Thymus (tissue), 11 donors: Measurements from ENCODE around the gene KIRREL3. TPM values are rescaled to one million over a fixed set of nuclear protein-coding genes. Genes with fewer than 3 reads are reported as not detected.

ENCODE experiments used
- DNase-seq, 9 donors: peaks; one replicate each; pipeline ENCODE4 v3.0.0-alpha.2; 2013; ENCODE audit warnings: low spot score in 9 of 9, low read depth in 6 of 9, missing footprints in 1 of 9
- H3K27ac ChIP-seq, 2 donors: one replicate each; pipeline ENCODE4 v1.5.1; 2013; ENCODE audit warnings: control low read depth in 1 of 2, low read depth in 1 of 2, low read length in 1 of 2, mild to moderate bottlenecking in 1 of 2, moderate library complexity in 1 of 2
- H3K27me3 ChIP-seq, 2 donors: one replicate each; pipeline ENCODE4 v1.5.1; 2013; ENCODE audit warnings: low read length in 1 of 2; ENCODE audit not compliant: control insufficient read depth in 2 of 2, insufficient read depth in 1 of 2
- H3K36me3 ChIP-seq, 2 donors: one replicate each; pipeline ENCODE4 v1.5.1; 2013; ENCODE audit warnings: low read length in 1 of 2, mild to moderate bottlenecking in 1 of 2, moderate library complexity in 1 of 2; ENCODE audit not compliant: control insufficient read depth in 2 of 2, insufficient read depth in 2 of 2
- H3K4me1 ChIP-seq, 2 donors: one replicate each; pipeline ENCODE4 v1.5.1; 2013; ENCODE audit warnings: low read length in 2 of 2; ENCODE audit not compliant: control insufficient read depth in 2 of 2, insufficient read depth in 2 of 2
- H3K4me3 ChIP-seq, 2 donors: one replicate each; pipeline ENCODE4 v1.5.1; 2013; ENCODE audit warnings: low read length in 2 of 2, control low read depth in 1 of 2, mild to moderate bottlenecking in 1 of 2
- H3K9me3 ChIP-seq, 2 donors: one replicate each; pipeline ENCODE4 v1.5.1; 2013; ENCODE audit warnings: low read length in 1 of 2, mild to moderate bottlenecking in 1 of 2; ENCODE audit not compliant: control insufficient read depth in 2 of 2, insufficient read depth in 1 of 2
- WGBS: extraction: QIAGEN DNeasy Blood & Tissue Kit; methylation state at CpG from one replicate; pipeline ENCODE4 v1.1.7; 2013; 5-methylcytosine and 5-hydroxymethylcytosine counted together
- polyA plus RNA-seq: library from polyadenylated mRNA; stranded (reverse); fragments of 200-250 nt; gene quantifications from one replicate; pipeline ENCODE4 v1.2.3, GENCODE V29; 2013
- total RNA-seq: library from RNA; stranded (reverse); fragments of 120-200 nt; gene quantifications from one replicate; pipeline ENCODE4 v1.2.4, GENCODE V29; 2013
- donor health status: healthy.

Gene KIRREL3
- total and polyA plus RNA-seq, 2 donors = 0.09 to 0.14 TPM

DNA sequence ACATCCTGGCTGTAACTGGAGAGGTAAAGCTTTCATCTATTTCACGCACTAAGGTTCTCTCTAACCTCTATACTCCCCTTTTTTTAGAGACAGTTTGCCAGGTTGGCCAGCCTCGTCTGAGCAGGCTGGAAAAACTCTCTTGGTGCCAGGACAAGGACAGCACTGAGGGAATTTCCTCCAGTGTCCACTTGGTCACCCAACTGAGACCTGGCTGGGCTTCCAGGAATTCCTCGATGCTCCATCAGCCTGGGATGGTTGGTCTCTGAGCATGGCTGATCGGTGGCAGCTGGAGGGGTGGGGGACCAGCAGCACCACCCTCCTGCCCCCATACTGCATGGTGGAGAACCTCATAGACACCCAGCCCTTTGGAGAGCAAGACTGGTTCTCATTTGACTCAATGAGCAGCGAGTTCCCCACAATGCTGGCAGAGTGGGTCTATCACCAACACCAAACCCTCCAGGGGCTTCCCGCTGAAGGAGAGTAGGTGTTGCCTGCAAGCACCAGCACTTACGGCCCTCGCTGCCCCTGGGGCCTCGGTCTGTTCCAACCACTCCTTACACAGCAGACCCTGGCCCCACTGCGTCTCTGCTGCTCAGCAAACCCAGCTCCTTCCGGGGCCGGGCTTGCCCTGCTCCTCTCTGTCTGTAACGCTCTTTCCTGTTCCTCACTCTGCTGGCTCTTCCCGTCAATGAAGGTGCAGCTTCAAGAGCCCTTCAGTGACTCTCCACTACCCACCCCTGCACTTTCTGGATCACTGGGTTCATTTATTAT lies 522.9 kb downstream of the KIRREL3 start:
- WGBS = 48% methylated on average over 14 of the region's 14 CpGs
- Histone ChIP-seq H3K27ac (peak overlapping the region in 1 of 2 donors; percentile 75), H3K4me1 (peaks cover 4 to 34% of the 10 kb centered on the region in 2 donors), H3K9me3 (no peaks in the 10 kb centered on the region), H3K4me3 (no peak overlapping the region), H3K36me3 (no peaks in the 10 kb centered on the region), H3K27me3 (no peaks in the 10 kb centered on the region)
- DNase-seq = peak in 8 of 9 donors; percentile 36 to 81 (median 48)

DNA sequence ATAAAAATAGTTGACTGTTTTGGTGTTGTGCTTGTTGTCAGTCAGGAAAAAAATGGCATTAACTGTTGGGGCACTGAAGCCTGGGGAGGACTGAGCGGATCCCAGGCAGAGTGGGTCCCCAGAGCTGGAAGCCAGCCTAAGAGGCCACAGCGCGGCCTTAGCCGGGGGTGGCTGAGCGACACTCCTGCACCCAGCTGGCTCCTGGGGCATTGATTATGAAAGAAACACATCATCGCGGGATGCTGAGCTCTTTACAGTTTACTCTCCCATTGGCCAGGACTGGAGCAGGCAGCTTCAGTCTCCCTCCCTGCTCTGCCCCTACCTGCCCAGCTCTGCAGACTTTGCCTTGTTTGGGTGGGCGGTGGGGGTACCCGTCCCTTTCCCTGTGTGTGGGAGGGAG lies 523.6 kb downstream of the KIRREL3 start:
- no peak for DNase-seq
- WGBS = 96% methylated on average over 9 of the region's 9 CpGs
- Histone ChIP-seq H3K9me3 (no peaks in the 10 kb centered on the region), H3K4me3 (no peak overlapping the region), H3K4me1 (peaks cover 4 to 34% of the 10 kb centered on the region in 2 donors), H3K36me3 (no peaks in the 10 kb centered on the region), H3K27me3 (no peaks in the 10 kb centered on the region), H3K27ac (no peak overlapping the region)

DNA sequence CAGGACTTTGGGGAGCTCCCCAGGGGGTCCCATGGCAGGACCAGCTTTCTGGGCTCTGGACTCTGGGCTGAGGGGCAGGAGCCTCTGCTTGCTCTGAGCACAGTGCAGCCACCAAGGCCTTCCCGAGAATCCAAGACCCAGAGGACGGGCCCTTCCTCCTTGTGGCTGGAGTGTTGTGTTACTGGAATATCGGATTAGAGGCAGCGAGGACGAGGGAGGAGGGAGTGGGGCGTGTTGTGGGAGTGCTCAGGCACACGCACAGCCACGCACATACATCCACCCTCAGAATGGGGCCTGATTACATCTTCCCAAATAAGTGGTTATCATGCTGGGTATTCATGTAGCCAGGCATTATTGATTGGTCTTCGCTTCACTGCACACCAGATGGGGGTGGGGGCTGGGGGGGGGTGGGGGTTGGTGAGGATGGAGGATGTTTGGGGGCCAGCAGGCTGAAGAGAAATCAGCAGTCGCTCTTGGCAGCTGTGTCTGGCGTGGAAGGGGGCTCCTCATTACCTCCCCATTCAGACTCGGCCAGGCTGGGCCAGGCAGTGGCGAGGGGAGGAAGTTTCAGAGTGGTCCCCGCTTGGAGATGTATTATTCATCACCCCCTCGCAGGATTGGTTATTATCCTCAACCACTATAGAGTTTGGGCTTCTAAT lies 524.2 kb downstream of the KIRREL3 start:
- Histone ChIP-seq H3K27me3 (no peaks in the 10 kb centered on the region), H3K4me3 (no peak overlapping the region), H3K36me3 (no peaks in the 10 kb centered on the region), H3K4me1 (peaks cover 4 to 34% of the 10 kb centered on the region in 2 donors), H3K27ac (no peak overlapping the region), H3K9me3 (no peaks in the 10 kb centered on the region)
- DNase-seq = no peak
- 94% methylated on average over 15 of the region's 15 CpGs for WGBS

DNA sequence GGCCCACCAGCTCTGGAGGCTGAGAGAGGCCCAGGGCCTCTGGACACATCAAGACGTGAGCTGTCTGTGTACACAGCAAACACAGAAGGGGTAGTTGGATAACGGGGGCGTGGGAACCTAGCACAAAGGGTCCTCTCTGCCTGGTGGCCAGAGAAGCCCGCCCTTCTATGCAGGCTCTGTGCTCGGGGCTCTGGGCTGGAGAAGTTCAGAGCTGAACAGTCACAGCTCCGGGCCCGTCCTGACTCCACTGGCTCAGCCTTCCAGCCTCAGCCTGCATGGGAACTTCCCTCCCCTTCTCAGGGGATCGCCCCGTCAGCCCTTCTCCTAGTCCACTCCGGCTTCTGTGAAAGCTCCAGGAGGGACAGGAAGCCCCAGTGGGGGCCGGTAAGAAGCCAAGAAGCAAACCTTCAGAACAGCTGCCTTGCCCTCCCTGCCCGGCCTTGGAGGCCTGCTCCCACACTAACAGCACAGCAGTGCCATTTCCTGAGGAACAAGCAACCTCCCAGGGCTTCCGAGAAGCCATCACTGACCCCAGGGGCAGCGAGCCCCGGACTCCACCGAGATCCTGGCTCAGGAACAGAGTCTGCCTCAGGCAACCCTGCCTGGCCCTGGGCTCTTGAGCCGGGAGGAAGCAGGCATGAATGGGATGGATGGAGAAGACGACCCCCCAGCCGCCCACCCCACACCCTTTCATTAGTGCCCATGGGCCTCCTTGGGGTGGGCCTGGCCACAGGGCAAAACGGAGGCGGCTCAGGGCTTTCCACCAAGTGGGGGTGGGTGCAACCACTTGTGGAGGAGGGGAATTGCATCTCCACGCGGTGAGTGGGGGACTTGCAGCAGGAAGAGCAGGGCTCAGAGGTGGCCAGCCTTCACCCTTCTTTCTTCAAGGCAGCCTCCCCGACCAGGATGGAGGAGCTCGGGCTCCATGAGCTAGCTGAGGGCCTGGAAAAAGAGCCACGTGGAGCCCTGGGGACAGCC lies 525.3 kb downstream of the KIRREL3 start:
- Histone ChIP-seq H3K4me3 (no peak overlapping the region), H3K4me1 (peaks cover under 1 to 29% of the 10 kb centered on the region in 2 donors), H3K9me3 (no peaks in the 10 kb centered on the region), H3K27me3 (no peaks in the 10 kb centered on the region), H3K36me3 (no peaks in the 10 kb centered on the region), H3K27ac (peak overlapping the region in 1 of 2 donors; percentile 32)
- peak in 1 of 9 donors; percentile 34 for DNase-seq
- 68% methylated on average over 26 of the region's 26 CpGs for WGBS

DNA sequence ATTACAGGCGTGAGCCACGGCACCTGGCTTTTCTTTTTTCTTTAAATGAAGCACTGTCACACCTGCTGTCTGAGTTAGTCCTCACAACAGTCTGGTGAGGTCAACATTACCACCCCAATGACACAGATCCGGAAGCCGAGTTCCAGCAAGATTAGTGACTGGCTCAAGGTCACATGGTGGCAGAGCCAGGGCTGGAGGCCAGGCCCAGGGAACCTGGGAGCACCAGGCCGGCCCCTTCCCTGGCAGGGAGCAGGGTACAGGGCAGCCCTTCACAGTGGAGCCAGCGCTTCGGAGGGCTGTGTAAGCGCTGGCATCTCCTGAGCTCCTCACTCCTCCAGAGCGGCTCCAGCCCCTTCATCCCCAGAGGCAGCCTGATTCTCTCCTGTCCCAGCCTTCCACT lies 526.4 kb downstream of the KIRREL3 start:
- Histone ChIP-seq H3K36me3 (no peaks in the 10 kb centered on the region), H3K9me3 (no peaks in the 10 kb centered on the region), H3K4me1 (peaks cover 0 to 28% of the 10 kb centered on the region in 2 donors), H3K27me3 (no peaks in the 10 kb centered on the region), H3K4me3 (no peak overlapping the region), H3K27ac (no peak overlapping the region)
- no peak for DNase-seq
- WGBS = 86% methylated on average over 9 of the region's 9 CpGs

DNA sequence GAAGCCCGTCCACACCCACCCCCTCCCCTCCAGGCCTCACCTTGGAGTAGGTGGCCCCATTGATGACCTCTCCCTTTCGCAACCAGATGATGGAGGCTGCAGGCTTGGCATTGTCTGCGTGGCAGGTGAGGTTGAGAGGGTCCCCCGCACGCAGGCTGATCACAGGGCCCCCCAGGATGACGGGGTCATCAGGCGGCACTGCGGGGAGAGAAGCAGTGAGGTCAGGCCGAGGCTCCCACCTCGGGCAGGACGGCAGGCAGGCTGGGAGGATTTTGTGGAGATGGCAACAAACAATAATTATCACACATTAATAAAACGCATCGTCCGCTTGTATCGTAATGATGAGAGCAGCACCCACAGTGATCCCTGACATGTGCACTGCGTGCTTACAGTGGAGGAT lies 527.3 kb downstream of the KIRREL3 start:
- Histone ChIP-seq H3K36me3 (no peaks in the 10 kb centered on the region), H3K4me3 (no peak overlapping the region), H3K9me3 (no peaks in the 10 kb centered on the region), H3K27me3 (no peaks in the 10 kb centered on the region), H3K4me1 (peaks cover 0 to 28% of the 10 kb centered on the region in 2 donors), H3K27ac (no peak overlapping the region)
- 96% methylated on average over 16 of the region's 16 CpGs for WGBS
- no peak for DNase-seq

DNA sequence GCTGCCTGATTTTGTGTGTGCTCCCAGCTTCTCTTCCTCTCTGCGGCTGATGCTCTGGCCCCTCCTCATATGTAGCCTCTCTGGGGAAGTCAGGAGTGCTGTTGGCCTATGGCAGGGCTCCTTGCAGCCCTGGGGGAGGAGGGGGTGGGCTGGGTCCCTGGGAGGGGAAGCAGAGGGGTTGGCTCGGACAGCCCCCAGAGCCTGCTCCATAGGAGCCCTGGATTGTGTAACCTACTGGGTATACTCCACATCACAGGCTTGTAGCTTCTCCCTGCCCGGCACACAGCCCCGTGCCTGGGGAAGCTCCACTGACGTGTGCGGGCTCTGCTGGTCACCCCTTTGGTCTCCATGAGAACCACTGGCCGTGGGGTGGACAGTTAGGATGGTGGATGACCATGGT lies 531.3 kb downstream of the KIRREL3 start:
- 93% methylated on average over 7 of the region's 7 CpGs for WGBS
- Histone ChIP-seq H3K4me1 (peaks cover 0 to 42% of the 10 kb centered on the region in 2 donors), H3K27ac (no peak overlapping the region)

DNA sequence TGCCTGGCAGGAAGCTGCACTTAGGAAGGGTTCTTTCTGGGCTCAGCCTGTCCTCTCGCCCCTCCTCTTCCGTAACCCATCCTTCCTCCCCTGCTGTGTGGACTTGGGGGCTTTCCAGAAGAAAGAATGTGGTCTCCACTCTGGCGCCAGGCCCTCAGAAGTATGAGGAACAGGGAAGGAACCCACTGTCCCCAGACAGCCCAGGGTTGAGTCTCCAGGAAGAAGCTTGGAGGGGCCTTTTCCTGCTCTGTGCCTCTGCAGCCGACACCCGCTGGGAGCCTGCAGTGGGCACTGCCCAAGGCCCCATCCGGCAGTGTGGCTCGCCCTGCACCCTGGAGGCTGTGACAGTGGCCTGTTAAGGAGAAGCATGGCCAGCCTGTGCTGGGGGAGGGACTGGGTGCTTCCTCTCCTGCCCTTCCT lies 532.5 kb downstream of the KIRREL3 start:
- Histone ChIP-seq H3K9me3 (no peaks in the 10 kb centered on the region), H3K4me1 (peaks cover 0 to 42% of the 10 kb centered on the region in 2 donors), H3K27ac (no peak overlapping the region), H3K4me3 (no peak overlapping the region), H3K36me3 (no peaks in the 10 kb centered on the region), H3K27me3 (peaks cover 0 to 2% of the 10 kb centered on the region in 2 donors)
- peak in 1 of 9 donors; percentile 30 for DNase-seq
- 57% methylated on average over 7 of the region's 7 CpGs for WGBS

More for the DNA sequence above, 531.3 kb downstream of the KIRREL3 start:
- Histone ChIP-seq H3K4me3 (no peak overlapping the region), H3K36me3 (no peaks in the 10 kb centered on the region), H3K9me3 (no peaks in the 10 kb centered on the region), H3K27me3 (peaks cover 0 to 2% of the 10 kb centered on the region in 2 donors)
- no peak for DNase-seq
